ENCODE data around the gene FNDC8. TPM values are rescaled to one million over a fixed set of nuclear protein-coding genes. Genes with fewer than 3 reads are reported as not detected.
"Not testable (repeated sequence)": the region's sequence is repeated elsewhere in the genome, so short reads cannot be mapped to it uniquely, and the experiment has no call there.

The FNDC8 gene
- total and polyA plus RNA-seq, 7 donors, result not detected

DNA sequence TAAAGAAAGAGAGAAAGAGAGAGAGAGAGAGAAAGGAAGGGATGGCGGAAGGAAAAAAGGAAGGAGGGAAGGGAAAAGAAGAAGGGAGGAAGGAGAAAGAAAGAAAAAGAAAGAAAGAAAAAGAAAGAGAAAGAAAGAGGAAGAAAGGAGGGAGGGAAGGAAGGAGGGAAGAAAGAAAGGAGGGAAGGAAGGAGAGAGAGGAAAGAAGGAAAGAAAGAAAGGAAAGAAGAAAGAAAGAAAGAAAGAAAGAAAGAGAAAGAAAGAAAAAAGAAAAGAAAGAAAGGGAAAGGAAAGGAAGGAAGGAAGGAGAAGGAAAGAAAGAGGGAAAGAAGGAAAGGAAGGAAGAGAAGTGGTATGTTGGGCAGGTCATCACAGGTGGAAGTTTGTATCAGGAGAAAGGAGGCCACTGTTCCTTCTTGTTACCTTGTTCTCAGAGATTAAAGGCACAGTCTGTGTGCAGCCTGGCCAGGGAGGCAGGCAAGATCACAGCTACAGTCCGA lies 53.5 kb downstream of the FNDC8 start:
- no peak for DNase-seq
- ATAC-seq, result no peak
- Histone ChIP-seq H3K27ac (no peak overlapping the region), H3K4me1 (no peaks in the 10 kb centered on the region), H3K36me3 (ENCODE audit: insufficient read depth in 1 of 2, low read depth in 1 of 2) (peaks cover 5 to 94% of the 10 kb centered on the region in 2 donors), H3K27me3 (ENCODE audit: insufficient read depth in 3 of 3, low read length in 2 of 3) (no peaks in the 10 kb centered on the region), H3K4me3 (no peak overlapping the region), H3K9me3 (no peaks in the 10 kb centered on the region)
- intact Hi-C loops (cut with DNase I), result loop anchor here in 1 of 2 donors (5.0 kb wide), 1 partner anchor 357 kb away; no protein-coding TSS in a partner anchor
- 78 to 94% (median 79%) methylated on average over 2 of the region's 2 CpGs for WGBS, 3 donors
- no peak for TF ChIP-seq CTCF (IDR thresholded peaks at IDR 0.05)

- DNase-seq (no peak), ATAC-seq (peak in 1 of 4 donors; percentile 30)
- H3K9me3 ChIP-seq, result no peaks in the 10 kb centered on the region
- peaks cover 5 to 94% of the 10 kb centered on the region in 2 donors for H3K36me3 ChIP-seq (ENCODE audit: insufficient read depth in 1 of 2, low read depth in 1 of 2)
- no peak for TF ChIP-seq CTCF (IDR thresholded peaks at IDR 0.05)
- H3K4me3 ChIP-seq, result no peak overlapping the region
- 69 to 71% (median 69%) methylated on average over 9 of the region's 9 CpGs for WGBS, 3 donors
- no peaks in the 10 kb centered on the region for H3K4me1 ChIP-seq
- no peak overlapping the region for H3K27ac ChIP-seq
- intact Hi-C loops (cut with DNase I), result no loop called here
- H3K27me3 ChIP-seq (ENCODE audit: insufficient read depth in 3 of 3, low read length in 2 of 3), result no peaks in the 10 kb centered on the region
Observed at GRCh38 chr17:35175638-35176415, 54.4 kb downstream of the FNDC8 start.

DNA sequence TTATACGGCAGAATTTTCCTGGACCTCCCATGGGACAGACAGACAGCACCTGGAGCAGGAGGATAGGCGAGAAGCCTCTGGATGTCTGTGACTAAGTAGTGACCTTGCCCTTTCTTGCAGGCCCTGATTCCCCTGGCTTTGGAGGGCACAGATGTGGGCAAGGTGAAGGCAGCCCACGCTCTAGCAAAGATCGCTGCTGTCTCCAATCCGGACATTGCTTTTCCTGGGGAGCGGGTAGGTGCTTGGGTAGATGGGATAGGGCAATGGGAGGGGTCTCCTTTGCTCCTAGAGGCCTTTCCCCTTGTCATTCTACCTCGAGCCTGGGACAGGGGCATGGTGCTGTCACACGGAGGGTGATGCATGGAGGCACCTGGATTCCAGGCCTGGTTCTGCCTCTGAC lies 55.5 kb downstream of the FNDC8 start:
- TF ChIP-seq CTCF (IDR thresholded peaks at IDR 0.05), result no peak
- no peak for DNase-seq
- no peaks in the 10 kb centered on the region for H3K4me1 ChIP-seq
- 64 to 69% (median 68%) methylated on average over 8 of the region's 8 CpGs for WGBS, 3 donors
- H3K4me3 ChIP-seq, result no peak overlapping the region
- no peak overlapping the region for H3K27ac ChIP-seq
- H3K27me3 ChIP-seq (ENCODE audit: insufficient read depth in 3 of 3, low read length in 2 of 3), result no peaks in the 10 kb centered on the region
- ATAC-seq, result no peak
- intact Hi-C loops (cut with DNase I), result no loop called here
- no peaks in the 10 kb centered on the region for H3K9me3 ChIP-seq
- peaks cover 5 to 94% of the 10 kb centered on the region in 2 donors for H3K36me3 ChIP-seq (ENCODE audit: insufficient read depth in 1 of 2, low read depth in 1 of 2)

GRCh38 chr17:35179379-35179778 lies 58.0 kb downstream of the FNDC8 start:
- ATAC-seq; H3K9me3 ChIP-seq; DNase-seq; H3K27ac ChIP-seq; H3K27me3 ChIP-seq (ENCODE audit: insufficient read depth in 3 of 3, low read length in 2 of 3); intact Hi-C loops (cut with DNase I); H3K4me3 ChIP-seq; H3K4me1 ChIP-seq: not testable (repeated sequence)
- H3K36me3 ChIP-seq (ENCODE audit: insufficient read depth in 1 of 2, low read depth in 1 of 2), result peaks cover 5 to 93% of the 10 kb centered on the region in 2 donors
- WGBS, 3 donors, result 92 to 98% (median 93%) methylated on average over 5 of the region's 5 CpGs

Other genes starting within 250 kb of the FNDC8 start
- 1 to 10 TPM; 2.4 to 5.2 (median 3.3) TPM for gene CCT6B, start 160.2 kb upstream of the FNDC8 start, total RNA-seq
- 1 to 10 TPM in 2 of 3 donors, under 1 TPM in 1; 0.74 to 1.7 (median 1.2) TPM for gene CCT6B, start 160.2 kb upstream of the FNDC8 start, polyA plus RNA-seq
- gene ZNF830, start 160.1 kb upstream of the FNDC8 start, total RNA-seq, result 10 to 100 TPM in 2 of 4 donors, 1 to 10 TPM in 2; 7.0 to 12.6 (median 10.6) TPM
- gene ZNF830, start 160.1 kb upstream of the FNDC8 start, polyA plus RNA-seq, result 10 to 100 TPM in 1 of 3 donors, 1 to 10 TPM in 2; 7.2 to 13.6 (median 9.6) TPM
- 10 to 100 TPM; 23.5 to 28.2 (median 26.2) TPM for gene LIG3, start 141.1 kb upstream of the FNDC8 start, total RNA-seq
- gene LIG3, start 141.1 kb upstream of the FNDC8 start, polyA plus RNA-seq, result 10 to 100 TPM; 11.5 to 17.6 (median 12.2) TPM
- 10 to 100 TPM; 23.6 to 39.5 (median 31.1) TPM for gene RFFL, start 57.9 kb upstream of the FNDC8 start, total RNA-seq
- 10 to 100 TPM in 1 of 3 donors, 1 to 10 TPM in 2; 7.0 to 19.1 (median 8.6) TPM for gene RFFL, start 57.9 kb upstream of the FNDC8 start, polyA plus RNA-seq
- 1 to 10 TPM; 4.0 to 6.2 (median 6.0) TPM for gene RAD51D, start 1.8 kb upstream of the FNDC8 start, total RNA-seq
- gene RAD51D, start 1.8 kb upstream of the FNDC8 start, polyA plus RNA-seq, result 1 to 10 TPM; 3.6 to 5.4 (median 3.9) TPM
- 10 to 100 TPM in 2 of 4 donors, 1 to 10 TPM in 2; 9.8 to 11.9 (median 10.2) TPM for gene NLE1, start 20.7 kb downstream of the FNDC8 start, total RNA-seq
- gene NLE1, start 20.7 kb downstream of the FNDC8 start, polyA plus RNA-seq, result 10 to 100 TPM in 2 of 3 donors, 1 to 10 TPM in 1; 9.1 to 15.6 (median 10.6) TPM
- gene UNC45B, start 26.2 kb downstream of the FNDC8 start, total RNA-seq, result 100 to 1,000 TPM; 109 to 395 (median 175) TPM
- 10 to 100 TPM in 2 of 3 donors, 1 to 10 TPM in 1; 6.2 to 33.6 (median 33.1) TPM for gene UNC45B, start 26.2 kb downstream of the FNDC8 start, polyA plus RNA-seq
- not detected for gene SLC35G3, start 72.8 kb downstream of the FNDC8 start, total RNA-seq
- not detected for gene SLC35G3, start 72.8 kb downstream of the FNDC8 start, polyA plus RNA-seq
- gene SLFN5, start 121.5 kb downstream of the FNDC8 start, total RNA-seq, result 10 to 100 TPM; 14.5 to 23.7 (median 20.0) TPM
- 1 to 10 TPM; 1.7 to 9.4 (median 2.0) TPM for gene SLFN5, start 121.5 kb downstream of the FNDC8 start, polyA plus RNA-seq